IPS-18a (cell line): ENCODE measurements around the gene ANXA8.

Experiments
- H3K27ac ChIP-seq: one replicate; pipeline ENCODE4 v1.5.1; 2013; ENCODE audit warnings: low read length
- H3K27me3 ChIP-seq: one replicate; pipeline ENCODE4 v1.6.1; 2013; ENCODE audit warnings: mild to moderate bottlenecking, low read length; ENCODE audit not compliant: control insufficient read depth, insufficient read depth
- H3K36me3 ChIP-seq: one replicate; pipeline ENCODE4 v1.6.1; 2013; ENCODE audit warnings: low read depth, low read length; ENCODE audit not compliant: control insufficient read depth
- H3K4me1 ChIP-seq: one replicate; pipeline ENCODE4 v1.6.1; 2013; ENCODE audit warnings: low read depth, low read length; ENCODE audit not compliant: control insufficient read depth
- H3K4me3 ChIP-seq: one replicate; pipeline ENCODE4 v1.5.1; 2013; ENCODE audit warnings: low read length
- H3K9ac ChIP-seq: one replicate; pipeline ENCODE4 v1.6.1; 2013; ENCODE audit warnings: mild to moderate bottlenecking, low read length, moderate library complexity
- H3K9me3 ChIP-seq: one replicate; pipeline ENCODE4 v1.6.1; 2013; ENCODE audit warnings: low read depth, low read length; ENCODE audit not compliant: control insufficient read depth

The ANXA8 gene

DNA sequence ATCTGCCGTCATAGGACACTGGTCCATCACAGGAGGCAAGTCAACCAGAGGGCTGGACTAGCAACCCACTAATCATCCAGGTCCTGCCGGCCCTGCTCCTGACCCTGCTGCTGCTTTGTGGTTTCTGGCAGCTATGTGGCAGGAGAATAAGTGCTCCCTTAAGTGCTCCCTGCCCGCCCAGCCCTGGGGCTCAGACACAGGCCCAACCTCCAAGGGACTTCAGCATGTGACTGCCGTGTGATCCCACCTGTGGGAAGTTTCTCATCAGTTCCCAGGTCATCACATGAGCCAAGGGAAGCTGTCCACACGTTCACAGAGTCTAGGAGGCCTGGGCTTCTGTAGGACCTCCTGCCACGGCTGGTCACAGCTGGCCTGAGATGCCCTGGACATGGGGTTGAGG lies 65.6 kb downstream of the ANXA8 start:
- H3K36me3 ChIP-seq = no peaks in the 10 kb centered on the region
- H3K4me1 ChIP-seq = peaks cover 10% of the 10 kb centered on the region
- no peaks in the 10 kb centered on the region for H3K27me3 ChIP-seq
- no peak overlapping the region for H3K27ac ChIP-seq
- no peaks in the 10 kb centered on the region for H3K9me3 ChIP-seq
- H3K4me3 ChIP-seq = no peak overlapping the region
- no peak overlapping the region for H3K9ac ChIP-seq
